Suprapubic skin (tissue), 3 donors: ENCODE data around the gene GFER.

Experiments used
- CTCF ChIP-seq, 2 donors: fragments of 200-600 bp in 1 of 2; fragments of 450-650 bp in 1 of 2; sonication (generic) in 1 of 2; IDR thresholded peaks; one replicate each; pipeline ENCODE4 v1.5.1; 2016 to 2019; ENCODE audit warnings: antibody characterized with exemption in 2 of 2, mild to moderate bottlenecking in 1 of 2, moderate library complexity in 1 of 2
- POLR2A ChIP-seq, 2 donors: fragments of 450-650 bp; IDR thresholded peaks; one replicate each; pipeline ENCODE4 v1.6.1; 2017; ENCODE audit warnings: antibody characterized with exemption in 2 of 2, mild to moderate bottlenecking in 2 of 2, moderate library complexity in 2 of 2

GRCh38 chr16:2003231-2003826, 19.3 kb downstream of the GFER start:
- no peak for TF ChIP-seq CTCF (IDR thresholded peaks at IDR 0.05)
- TF ChIP-seq POLR2A (IDR thresholded peaks at IDR 0.05): no peak
